A549 (cell line): ENCODE results near the gene CDH4. TPM values are rescaled to one million over a fixed set of nuclear protein-coding genes. Genes with fewer than 3 reads are reported as not detected.

Experiments
- ATAC-seq, 2 experiments: fragments of 200-7000 bp in 1 of 2; fragments of >200 bp in 1 of 2; cut with Nextera tagmentation in 1 of 2; cut with Tn5 transposase in 1 of 2; 3 replicates each; pipeline versions ENCODE4 v1.8.0 to v1.9.1; 2018 to 2020; ENCODE audit warnings: mild to moderate bottlenecking in 1 of 2, moderate library complexity in 1 of 2
- CTCF ChIA-PET: fragments of 300-600 bp; sonication (Branson Sonifier 250); formaldehyde crosslinking; extraction: SDS; loops from one replicate; lab custom pipeline; 2021; ENCODE audit warnings: antibody characterized with exemption, inconsistent platforms; lab: Yijun Ruan, JAX
- POLR2A ChIA-PET: fragments of 350-600 bp; formaldehyde crosslinking; extraction: SDS; loops from one replicate; lab custom pipeline; 2021; ENCODE audit warnings: antibody characterized with exemption, inconsistent platforms; lab: Yijun Ruan, JAX
- DNase-seq, 2 experiments: peaks; one replicate each; pipeline versions ENCODE4 v3.0.0 to v3.0.0-alpha.2; 2011 to 2016; ENCODE audit warnings: low read depth in 1 of 2, low spot score in 1 of 2
- FAIRE-seq: peaks from 2 replicates; lab custom pipeline; 2011; peaks lifted over from hg19 to GRCh38; lab: Jason Lieb, UNC
- H3K27ac ChIP-seq, 2 experiments: fragments of >200 bp; sonication (Bioruptor Twin); formaldehyde crosslinking; 3 replicates each; pipeline ENCODE4 v1.5.1; 2016 to 2017
- H3K4me1 ChIP-seq: fragments of >200 bp; sonication (Bioruptor Twin); formaldehyde crosslinking; 3 replicates; pipeline ENCODE4 v1.6.1; 2016
- H3K4me2 ChIP-seq: fragments of >200 bp; sonication (Bioruptor Twin); formaldehyde crosslinking; 3 replicates; pipeline ENCODE4 v1.6.1; 2016
- H3K4me3 ChIP-seq: fragments of >200 bp; sonication (Bioruptor Twin); formaldehyde crosslinking; 3 replicates; pipeline ENCODE4 v1.5.1; 2016
- H3K9me3 ChIP-seq: fragments of >200 bp; sonication (Bioruptor Twin); formaldehyde crosslinking; 3 replicates; pipeline ENCODE4 v1.6.1; 2016
- BCL3 ChIP-seq: fragments of >200 bp; sonication (Bioruptor Twin); formaldehyde crosslinking; IDR thresholded peaks from 3 replicates; pipeline ENCODE4 v1.6.1; 2016
- BHLHE40 ChIP-seq: IDR thresholded peaks from 2 replicates; pipeline ENCODE4 v1.6.1; 2012; ENCODE audit warnings: low read depth, low read length, inconsistent platforms
- CBX8 ChIP-seq: fragments of 200-600 bp; sonication (generic); IDR thresholded peaks from 2 replicates; pipeline ENCODE4 v1.6.1; 2016
- E2F6 ChIP-seq: IDR thresholded peaks from 2 replicates; pipeline ENCODE4 v1.6.1; 2012; ENCODE audit warnings: low read depth, borderline replicate concordance
- ELK1 ChIP-seq: fragments of 150-350 bp; IDR thresholded peaks from 2 replicates; pipeline ENCODE4 v1.6.1; 2014; ENCODE audit warnings: low read depth, mild to moderate bottlenecking, low read length
- FOXS1 ChIP-seq: fragments of 250-450 bp; sonication (Bioruptor Pico); IDR thresholded peaks from 2 replicates; pipeline ENCODE4 v1.5.0; 2020; ENCODE audit warnings: mild to moderate bottlenecking, moderate library complexity
- HOXA7 ChIP-seq: fragments of 250-450 bp; sonication (Bioruptor Pico); IDR thresholded peaks from 2 replicates; pipeline ENCODE4 v1.5.0; 2020; ENCODE audit warnings: mild to moderate bottlenecking, moderate library complexity
- HOXB13 ChIP-seq: fragments of 250-450 bp; sonication (Bioruptor Pico); IDR thresholded peaks from 2 replicates; pipeline ENCODE4 v1.5.0; 2020; ENCODE audit warnings: low read depth, mild to moderate bottlenecking, moderate library complexity
- MAX ChIP-seq: IDR thresholded peaks from 2 replicates; pipeline ENCODE4 v1.6.1; 2012
- MAZ ChIP-seq: fragments of 150-350 bp; IDR thresholded peaks from 2 replicates; pipeline ENCODE4 v1.6.1; 2014; ENCODE audit warnings: antibody characterized with exemption, low read depth, low read length, borderline replicate concordance
- NPAS2 ChIP-seq: fragments of 250-450 bp; sonication (Bioruptor Pico); IDR thresholded peaks from 2 replicates; pipeline ENCODE4 v1.8.0; 2022; ENCODE audit warnings: mild to moderate bottlenecking, moderate library complexity, borderline replicate concordance
- NR3C1 ChIP-seq: fragments of >200 bp; sonication (Bioruptor Twin); formaldehyde crosslinking; IDR thresholded peaks from 3 replicates; pipeline ENCODE4 v1.6.1; 2017
- RNF2 ChIP-seq: fragments of 200-600 bp; sonication (generic); IDR thresholded peaks from 2 replicates; pipeline ENCODE4 v1.6.1; 2016; ENCODE audit warnings: low read depth, mild to moderate bottlenecking, antibody characterized with exemption, moderate library complexity, borderline replicate concordance
- SREBF2 ChIP-seq: fragments of 450-650 bp; IDR thresholded peaks from 2 replicates; pipeline ENCODE4 v1.6.1; 2014; ENCODE audit warnings: mild to moderate bottlenecking, moderate library complexity
- TFCP2L1 ChIP-seq: fragments of 250-450 bp; sonication (Bioruptor Pico); IDR thresholded peaks from 2 replicates; pipeline ENCODE4 v1.5.0; 2021; ENCODE audit warnings: mild to moderate bottlenecking
- ZFP36 ChIP-seq: fragments of 450-650 bp; IDR thresholded peaks from 2 replicates; pipeline ENCODE4 v1.6.1; 2014; ENCODE audit warnings: borderline replicate concordance; ENCODE audit not compliant: partially characterized antibody
- ZNF302 ChIP-seq: fragments of 250-450 bp; sonication (Bioruptor Pico); IDR thresholded peaks from 2 replicates; pipeline ENCODE4 v1.9.0; 2021; ENCODE audit warnings: inconsistent platforms, mild to moderate bottlenecking, moderate library complexity
- ZSCAN20 ChIP-seq: fragments of 250-450 bp; sonication (Bioruptor Pico); IDR thresholded peaks from 2 replicates; pipeline ENCODE4 v1.8.0; 2022; ENCODE audit warnings: mild to moderate bottlenecking, moderate library complexity
- WGBS: methylation state at CpG from one replicate; pipeline ENCODE4 v1.1.6; 2017; ENCODE audit errors: missing lambda C conversion rate; 5-methylcytosine and 5-hydroxymethylcytosine counted together
- polyA plus RNA-seq, 4 experiments: library from polyadenylated mRNA; depleted of rRNA in 3 of 4; stranded (reverse); fragments of >200 nt; fragmentation: RNase III in 1 of 4; extraction: RNeasy Plus Mini Kit Qiagen cat#74134 plus additional on column Dnase treatment in 1 of 4; gene quantifications; 2 replicates in 3 of 4; 3 replicates in 1 of 4; pipeline ENCODE4 v1.2.3, GENCODE V29; 2011 to 2017
- TF ChIP-seq, protein P1 (sequence below): fragments of 250-450 bp; sonication (Bioruptor Pico); IDR thresholded peaks from 2 replicates; pipeline ENCODE4 v1.5.0; 2021; ENCODE audit warnings: mild to moderate bottlenecking, moderate library complexity, borderline replicate concordance
- TF ChIP-seq, protein P2 (sequence below): fragments of >200 bp; sonication (Bioruptor Twin); formaldehyde crosslinking; IDR thresholded peaks from 2 replicates; pipeline ENCODE4 v1.6.1; 2016
- TF ChIP-seq, protein P3 (sequence below): fragments of >200 bp; sonication (Bioruptor Twin); formaldehyde crosslinking; IDR thresholded peaks from 3 replicates; pipeline ENCODE4 v1.5.1; 2016

The CDH4 gene
- polyA plus RNA-seq, 2 of the 4 experiments (the other 2 are of a cell fraction): 3.4 to 10.3 TPM

DNA sequence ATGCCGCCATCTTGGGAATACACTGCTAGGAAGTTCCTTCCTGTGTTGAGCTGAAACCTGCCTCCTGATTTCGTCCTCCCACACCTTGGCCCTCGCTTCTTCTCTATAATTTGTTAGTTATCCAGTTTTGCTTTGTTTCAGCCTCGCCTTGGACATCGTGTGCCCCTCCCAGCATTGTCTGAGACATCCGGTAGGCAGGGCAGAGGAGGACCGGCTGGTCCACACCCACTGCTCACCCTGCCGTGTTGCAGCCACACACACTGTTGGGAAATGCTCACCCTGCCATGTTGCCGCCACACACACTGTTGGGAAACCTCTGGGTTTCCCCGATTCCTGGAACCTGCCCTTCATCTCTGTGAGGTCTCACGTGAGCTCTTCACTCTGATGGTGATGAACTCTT, 105.1 kb downstream of the CDH4 start:
- FAIRE-seq: no peak
- H3K9me3 ChIP-seq: no peaks in the 10 kb centered on the region
- 92% methylated on average over 11 of the region's 11 CpGs for WGBS
- no peak for TF ChIP-seq TFCP2L1 (CRISPR knock-in tag)
- no peak for ATAC-seq
- no peak overlapping the region for H3K27ac ChIP-seq
- H3K4me3 ChIP-seq: no peak overlapping the region
- H3K4me1 ChIP-seq: peaks cover 10% of the 10 kb centered on the region; the same call in 2 of the 3 replicates
- CTCF ChIA-PET: no interaction called here
- H3K4me2 ChIP-seq: no peak overlapping the region
- DNase-seq: no peak
- POLR2A ChIA-PET: no interaction called here

DNA sequence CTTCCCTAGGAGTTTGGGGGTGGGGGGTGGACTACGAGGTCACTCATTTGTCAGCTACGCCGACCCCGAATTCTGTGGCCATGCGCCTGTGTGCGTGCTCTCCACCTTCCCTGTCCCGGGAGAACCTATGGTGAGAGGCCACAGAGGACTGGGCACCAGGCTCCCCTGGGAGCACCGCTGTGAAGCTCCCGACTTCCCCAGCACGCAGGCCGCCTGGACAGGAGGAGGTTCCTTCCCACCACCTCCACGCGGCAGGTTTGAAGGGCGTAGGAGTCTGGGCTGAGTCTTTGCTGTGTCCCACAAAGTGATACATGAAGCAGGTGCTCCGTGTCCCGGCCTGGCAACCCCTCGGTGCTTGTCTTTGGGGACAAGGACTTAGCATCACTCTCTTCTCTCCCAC, 107.2 kb downstream of the CDH4 start:
- Histone ChIP-seq H3K9me3 (no peaks in the 10 kb centered on the region), H3K4me3 (no peak overlapping the region), H3K4me1 (no peaks in the 10 kb centered on the region), H3K27ac (no peak overlapping the region), H3K4me2 (no peak overlapping the region)
- no peak for DNase-seq
- FAIRE-seq: no peak
- ChIA-PET POLR2A (no interaction called here), CTCF (no interaction called here)
- 79% methylated on average over 16 of the region's 17 CpGs for WGBS
- no peak for TF ChIP-seq NPAS2 (CRISPR knock-in tag)
- TF ChIP-seq E2F6: no peak
- TF ChIP-seq CBX8: no peak
- TF ChIP-seq, protein P1, sequence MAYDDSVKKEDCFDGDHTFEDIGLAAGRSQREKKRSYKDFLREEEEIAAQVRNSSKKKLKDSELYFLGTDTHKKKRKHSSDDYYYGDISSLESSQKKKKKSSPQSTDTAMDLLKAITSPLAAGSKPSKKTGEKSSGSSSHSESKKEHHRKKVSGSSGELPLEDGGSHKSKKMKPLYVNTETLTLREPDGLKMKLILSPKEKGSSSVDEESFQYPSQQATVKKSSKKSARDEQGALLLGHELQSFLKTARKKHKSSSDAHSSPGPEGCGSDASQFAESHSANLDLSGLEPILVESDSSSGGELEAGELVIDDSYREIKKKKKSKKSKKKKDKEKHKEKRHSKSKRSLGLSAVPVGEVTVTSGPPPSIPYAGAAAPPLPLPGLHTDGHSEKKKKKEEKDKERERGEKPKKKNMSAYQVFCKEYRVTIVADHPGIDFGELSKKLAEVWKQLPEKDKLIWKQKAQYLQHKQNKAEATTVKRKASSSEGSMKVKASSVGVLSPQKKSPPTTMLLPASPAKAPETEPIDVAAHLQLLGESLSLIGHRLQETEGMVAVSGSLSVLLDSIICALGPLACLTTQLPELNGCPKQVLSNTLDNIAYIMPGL (CRISPR knock-in tag): no peak
- no peak for TF ChIP-seq BCL3
- TF ChIP-seq MAZ: no peak
- TF ChIP-seq, protein P2, sequence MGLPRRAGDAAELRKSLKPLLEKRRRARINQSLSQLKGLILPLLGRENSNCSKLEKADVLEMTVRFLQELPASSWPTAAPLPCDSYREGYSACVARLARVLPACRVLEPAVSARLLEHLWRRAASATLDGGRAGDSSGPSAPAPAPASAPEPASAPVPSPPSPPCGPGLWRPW: no peak
- TF ChIP-seq, protein P3, sequence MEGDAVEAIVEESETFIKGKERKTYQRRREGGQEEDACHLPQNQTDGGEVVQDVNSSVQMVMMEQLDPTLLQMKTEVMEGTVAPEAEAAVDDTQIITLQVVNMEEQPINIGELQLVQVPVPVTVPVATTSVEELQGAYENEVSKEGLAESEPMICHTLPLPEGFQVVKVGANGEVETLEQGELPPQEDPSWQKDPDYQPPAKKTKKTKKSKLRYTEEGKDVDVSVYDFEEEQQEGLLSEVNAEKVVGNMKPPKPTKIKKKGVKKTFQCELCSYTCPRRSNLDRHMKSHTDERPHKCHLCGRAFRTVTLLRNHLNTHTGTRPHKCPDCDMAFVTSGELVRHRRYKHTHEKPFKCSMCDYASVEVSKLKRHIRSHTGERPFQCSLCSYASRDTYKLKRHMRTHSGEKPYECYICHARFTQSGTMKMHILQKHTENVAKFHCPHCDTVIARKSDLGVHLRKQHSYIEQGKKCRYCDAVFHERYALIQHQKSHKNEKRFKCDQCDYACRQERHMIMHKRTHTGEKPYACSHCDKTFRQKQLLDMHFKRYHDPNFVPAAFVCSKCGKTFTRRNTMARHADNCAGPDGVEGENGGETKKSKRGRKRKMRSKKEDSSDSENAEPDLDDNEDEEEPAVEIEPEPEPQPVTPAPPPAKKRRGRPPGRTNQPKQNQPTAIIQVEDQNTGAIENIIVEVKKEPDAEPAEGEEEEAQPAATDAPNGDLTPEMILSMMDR: no peak
- TF ChIP-seq RNF2: no peak
- TF ChIP-seq ZSCAN20 (CRISPR knock-in tag): no peak
- no peak for TF ChIP-seq ELK1
- TF ChIP-seq NR3C1: no peak
- ATAC-seq: no peak

DNA sequence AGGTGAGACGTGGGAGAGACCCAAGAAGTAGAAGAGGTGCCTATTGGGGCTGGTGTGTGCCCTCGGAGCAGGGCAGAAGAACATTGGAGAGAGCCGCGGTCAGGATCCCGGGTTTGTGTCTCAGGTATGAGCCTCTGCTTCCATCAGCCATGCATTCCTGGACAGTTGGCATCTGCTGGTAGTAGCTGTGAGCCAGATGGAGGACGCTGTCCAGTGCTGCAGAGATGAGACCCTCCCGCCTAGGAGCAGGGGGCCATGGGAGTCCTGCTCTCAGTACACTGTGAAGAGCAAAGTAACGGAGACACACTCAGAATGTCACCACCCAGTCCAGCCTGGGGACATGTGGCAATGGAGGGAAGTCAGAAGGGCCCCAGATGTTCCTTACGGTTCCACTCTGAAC, 108.2 kb downstream of the CDH4 start:
- Histone ChIP-seq H3K4me2 (no peak overlapping the region), H3K4me3 (no peak overlapping the region), H3K27ac (no peak overlapping the region), H3K9me3 (no peaks in the 10 kb centered on the region), H3K4me1 (no peaks in the 10 kb centered on the region)
- ChIA-PET CTCF (no interaction called here), POLR2A (no interaction called here)
- TF ChIP-seq FOXS1 (CRISPR knock-in tag) (no peak), HOXB13 (CRISPR knock-in tag) (no peak), NPAS2 (CRISPR knock-in tag) (no peak), ZFP36 (no peak), ZNF302 (CRISPR knock-in tag) (no peak), BHLHE40 (no peak), CBX8 (no peak), SREBF2 (no peak), HOXA7 (no peak), MAX (no peak)
- TF ChIP-seq, protein P1 (CRISPR knock-in tag): no peak
- TF ChIP-seq, protein P3: no peak
- 89% methylated on average over 9 of the region's 9 CpGs for WGBS
- FAIRE-seq: no peak
- no peak for DNase-seq
- ATAC-seq: no peak
